Measurements from ENCODE around the gene ERICH3. TPM values are rescaled to one million over a fixed set of nuclear protein-coding genes. Genes with fewer than 3 reads are reported as not detected.

ERICH3 gene
- total RNA-seq: 0.11 TPM
- long read RNA-seq: 0 reads

GRCh38 chr1:74673351-74674111 is at the start of gene ERICH3:
Gene ERICH3, minus strand, starts transcription at chr1:74673792. Its CDS starts 273 bp downstream, at chr1:74673519.
- no peak for DNase-seq (ENCODE audit: low spot score)
- intact Hi-C loops (cut with DNase I): no loop called here

- intact Hi-C loops (cut with DNase I): no loop called here
- no peak for DNase-seq (ENCODE audit: low spot score)
Observed at GRCh38 chr1:74717626-74718025, 44.0 kb upstream of the ERICH3 start.

GRCh38 chr1:74716822-74717221 is 43.2 kb upstream of the ERICH3 start:
- intact Hi-C loops (cut with DNase I): no loop called here

GRCh38 chr1:74715806-74716205 is 42.2 kb upstream of the ERICH3 start:
- intact Hi-C loops (cut with DNase I): no loop called here
- DNase-seq (ENCODE audit: low spot score): no peak

More at GRCh38 chr1:74716822-74717221, 43.2 kb upstream of the ERICH3 start:
- no peak for DNase-seq (ENCODE audit: low spot score)

GRCh38 chr1:74715236-74715502 is 41.6 kb upstream of the ERICH3 start:
- intact Hi-C loops (cut with DNase I): no loop called here
- no peak for DNase-seq (ENCODE audit: low spot score)

GRCh38 chr1:74714429-74715235 is 41.0 kb upstream of the ERICH3 start:
- DNase-seq (ENCODE audit: low spot score): no peak
- intact Hi-C loops (cut with DNase I): no loop called here

GRCh38 chr1:74713849-74714248 is 40.3 kb upstream of the ERICH3 start:
- DNase-seq (ENCODE audit: low spot score): no peak
- intact Hi-C loops (cut with DNase I): no loop called here

GRCh38 chr1:74712881-74713280 is 39.3 kb upstream of the ERICH3 start:
- DNase-seq (ENCODE audit: low spot score): no peak
- intact Hi-C loops (cut with DNase I): no loop called here

GRCh38 chr1:74703386-74704182 is 30.0 kb upstream of the ERICH3 start:
- DNase-seq (ENCODE audit: low spot score): no peak
- intact Hi-C loops (cut with DNase I): no loop called here

GRCh38 chr1:74699331-74699730 is 25.7 kb upstream of the ERICH3 start:
- intact Hi-C loops (cut with DNase I): no loop called here
- DNase-seq (ENCODE audit: low spot score): no peak

GRCh38 chr1:74697832-74698231 is 24.2 kb upstream of the ERICH3 start:
- intact Hi-C loops (cut with DNase I): no loop called here
- DNase-seq (ENCODE audit: low spot score): no peak

GRCh38 chr1:74693473-74693872 is 19.9 kb upstream of the ERICH3 start:
- intact Hi-C loops (cut with DNase I): no loop called here
- no peak for DNase-seq (ENCODE audit: low spot score)

- DNase-seq (ENCODE audit: low spot score): no peak
- intact Hi-C loops (cut with DNase I): no loop called here
Observed at GRCh38 chr1:74690909-74691308, 17.3 kb upstream of the ERICH3 start.

GRCh38 chr1:74690364-74690696 is 16.7 kb upstream of the ERICH3 start:
- intact Hi-C loops (cut with DNase I): no loop called here
- no peak for DNase-seq (ENCODE audit: low spot score)

GRCh38 chr1:74689621-74690363 is 16.2 kb upstream of the ERICH3 start:
- DNase-seq (ENCODE audit: low spot score): no peak
- intact Hi-C loops (cut with DNase I): no loop called here

GRCh38 chr1:74686928-74687327 is 13.3 kb upstream of the ERICH3 start:
- DNase-seq (ENCODE audit: low spot score): no peak
- intact Hi-C loops (cut with DNase I): no loop called here

GRCh38 chr1:74684301-74684700 is 10.7 kb upstream of the ERICH3 start:
- intact Hi-C loops (cut with DNase I): no loop called here
- no peak for DNase-seq (ENCODE audit: low spot score)

- DNase-seq (ENCODE audit: low spot score): no peak
- intact Hi-C loops (cut with DNase I): no loop called here
Observed at GRCh38 chr1:74683656-74684055, 10.1 kb upstream of the ERICH3 start.

- intact Hi-C loops (cut with DNase I): no loop called here
- no peak for DNase-seq (ENCODE audit: low spot score)
Observed at GRCh38 chr1:74681851-74682250, 8.3 kb upstream of the ERICH3 start.

GRCh38 chr1:74681449-74681848 is 7.9 kb upstream of the ERICH3 start:
- intact Hi-C loops (cut with DNase I): no loop called here
- DNase-seq (ENCODE audit: low spot score): no peak

All from cardiac septum (tissue), 1 donor.